NT2/D1 (cell line): ENCODE results near the gene TRIOBP.

Experiments used
- SUZ12 ChIP-seq: IDR thresholded peaks from 2 replicates; pipeline ENCODE4 v1.6.1; 2011; ENCODE audit not compliant: insufficient read length, insufficient read depth; ENCODE audit errors: extremely low read depth
- YY1 ChIP-seq: IDR thresholded peaks from 2 replicates; pipeline ENCODE4 v1.6.1; 2011; ENCODE audit not compliant: insufficient read length, insufficient read depth
- ZNF274 ChIP-seq: IDR thresholded peaks from 2 replicates; pipeline ENCODE4 v1.6.1; 2011; ENCODE audit warnings: mild to moderate bottlenecking, low read depth, low read length

- TF ChIP-seq YY1, result no peak
- TF ChIP-seq ZNF274, result no peak
- TF ChIP-seq SUZ12, result no peak
Measured at GRCh38 chr22:37801946-37802309, 105.1 kb downstream of the TRIOBP start.
